ENCODE results near the gene CYP2J2. TPM values are rescaled to one million over a fixed set of nuclear protein-coding genes. Genes with fewer than 3 reads are reported as not detected.
A peak's percentile ranks its signal among the peaks of the same experiment; 100 is the strongest.
"Not testable (repeated sequence)": the region's sequence is repeated elsewhere in the genome, so short reads cannot be mapped to it uniquely, and the experiment has no call there.

The CYP2J2 gene
- total RNA-seq, 3 donors from 2014 or later = 0.16 to 12.8 (median 8.3) TPM

DNA sequence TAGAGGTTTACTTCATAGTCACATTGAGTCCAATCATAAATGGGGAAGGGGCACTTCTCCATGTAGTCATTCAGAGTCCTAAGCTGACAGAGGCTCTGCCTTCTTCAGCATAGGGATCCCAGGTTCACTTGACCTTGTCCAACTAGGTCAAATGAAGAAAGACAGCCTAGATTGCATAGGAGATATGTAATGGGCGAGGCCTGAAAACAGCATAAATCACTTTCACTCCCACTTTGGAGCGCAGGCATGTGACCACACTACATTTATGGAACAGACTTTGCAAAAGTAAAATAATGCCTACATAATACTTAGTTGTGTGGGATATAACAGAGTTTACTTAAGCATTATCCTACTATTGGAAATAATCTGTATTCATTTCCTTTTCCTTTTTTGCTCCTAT is 60.1 kb downstream of the CYP2J2 start:
- Histone ChIP-seq H3K27me3 (no peaks in the 10 kb centered on the region), H3K36me3 (no peaks in the 10 kb centered on the region), H3K9me3 (no peaks in the 10 kb centered on the region), H3K4me3 (no peak overlapping the region), H3K27ac (no peak overlapping the region), H3K4me1 (no peaks in the 10 kb centered on the region)
- TF ChIP-seq, protein P1, sequence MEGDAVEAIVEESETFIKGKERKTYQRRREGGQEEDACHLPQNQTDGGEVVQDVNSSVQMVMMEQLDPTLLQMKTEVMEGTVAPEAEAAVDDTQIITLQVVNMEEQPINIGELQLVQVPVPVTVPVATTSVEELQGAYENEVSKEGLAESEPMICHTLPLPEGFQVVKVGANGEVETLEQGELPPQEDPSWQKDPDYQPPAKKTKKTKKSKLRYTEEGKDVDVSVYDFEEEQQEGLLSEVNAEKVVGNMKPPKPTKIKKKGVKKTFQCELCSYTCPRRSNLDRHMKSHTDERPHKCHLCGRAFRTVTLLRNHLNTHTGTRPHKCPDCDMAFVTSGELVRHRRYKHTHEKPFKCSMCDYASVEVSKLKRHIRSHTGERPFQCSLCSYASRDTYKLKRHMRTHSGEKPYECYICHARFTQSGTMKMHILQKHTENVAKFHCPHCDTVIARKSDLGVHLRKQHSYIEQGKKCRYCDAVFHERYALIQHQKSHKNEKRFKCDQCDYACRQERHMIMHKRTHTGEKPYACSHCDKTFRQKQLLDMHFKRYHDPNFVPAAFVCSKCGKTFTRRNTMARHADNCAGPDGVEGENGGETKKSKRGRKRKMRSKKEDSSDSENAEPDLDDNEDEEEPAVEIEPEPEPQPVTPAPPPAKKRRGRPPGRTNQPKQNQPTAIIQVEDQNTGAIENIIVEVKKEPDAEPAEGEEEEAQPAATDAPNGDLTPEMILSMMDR (IDR thresholded peaks at IDR 0.05) = no peak
- TF ChIP-seq POLR2AphosphoS5 (IDR thresholded peaks at IDR 0.05) (no peak), POLR2A (IDR thresholded peaks at IDR 0.05) (no peak)
- intact Hi-C loops (cut with DNase I; ENCODE audit: low total_unique reads) = no loop called here
- no peak for DNase-seq (ENCODE audit: low spot score in 2 of 2)

DNA sequence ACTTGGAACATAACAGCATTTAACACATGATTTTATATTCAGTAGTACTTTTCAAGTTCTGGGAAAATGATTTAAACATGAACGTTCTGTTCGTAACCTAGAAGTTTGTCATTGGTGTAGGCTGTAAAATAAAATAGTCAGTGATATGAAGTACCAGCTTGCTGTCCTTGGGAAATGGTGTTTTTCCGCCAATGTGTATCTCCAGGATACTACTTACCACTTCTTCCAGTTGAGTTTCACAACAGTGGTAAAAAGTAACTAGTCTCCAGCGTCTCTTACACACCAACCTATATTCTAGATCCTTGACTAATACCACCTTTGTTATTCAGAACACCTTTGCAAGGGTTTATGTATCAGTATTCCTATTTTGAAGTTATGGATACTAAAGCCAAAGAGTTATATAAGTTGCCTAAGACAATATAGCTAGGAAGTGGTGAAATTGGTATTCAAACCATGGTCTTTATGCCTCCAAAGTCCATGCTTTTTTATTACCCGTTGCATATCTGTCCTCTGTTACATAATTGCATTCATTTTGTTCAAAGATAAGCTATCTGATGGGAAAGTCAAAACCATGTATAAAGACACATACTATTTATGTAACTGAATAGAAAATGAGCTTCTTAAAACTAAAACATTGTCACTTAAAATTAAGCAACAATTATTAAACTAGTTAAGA is 68.8 kb downstream of the CYP2J2 start:
- no peaks in the 10 kb centered on the region for H3K27me3 ChIP-seq
- H3K4me1 ChIP-seq = no peaks in the 10 kb centered on the region
- peak overlapping the region; percentile 3 to 50 for H3K27ac ChIP-seq
- H3K4me3 ChIP-seq = no peak overlapping the region
- DNase-seq (ENCODE audit: low spot score in 2 of 2) = no peak
- intact Hi-C loops (cut with DNase I; ENCODE audit: low total_unique reads) = no loop called here
- no peaks in the 10 kb centered on the region for H3K9me3 ChIP-seq
- TF ChIP-seq POLR2AphosphoS5 (IDR thresholded peaks at IDR 0.05) = no peak
- no peak for TF ChIP-seq POLR2A (IDR thresholded peaks at IDR 0.05)
- TF ChIP-seq, protein P1 (IDR thresholded peaks at IDR 0.05) = no peak
- H3K36me3 ChIP-seq = no peaks in the 10 kb centered on the region

DNA sequence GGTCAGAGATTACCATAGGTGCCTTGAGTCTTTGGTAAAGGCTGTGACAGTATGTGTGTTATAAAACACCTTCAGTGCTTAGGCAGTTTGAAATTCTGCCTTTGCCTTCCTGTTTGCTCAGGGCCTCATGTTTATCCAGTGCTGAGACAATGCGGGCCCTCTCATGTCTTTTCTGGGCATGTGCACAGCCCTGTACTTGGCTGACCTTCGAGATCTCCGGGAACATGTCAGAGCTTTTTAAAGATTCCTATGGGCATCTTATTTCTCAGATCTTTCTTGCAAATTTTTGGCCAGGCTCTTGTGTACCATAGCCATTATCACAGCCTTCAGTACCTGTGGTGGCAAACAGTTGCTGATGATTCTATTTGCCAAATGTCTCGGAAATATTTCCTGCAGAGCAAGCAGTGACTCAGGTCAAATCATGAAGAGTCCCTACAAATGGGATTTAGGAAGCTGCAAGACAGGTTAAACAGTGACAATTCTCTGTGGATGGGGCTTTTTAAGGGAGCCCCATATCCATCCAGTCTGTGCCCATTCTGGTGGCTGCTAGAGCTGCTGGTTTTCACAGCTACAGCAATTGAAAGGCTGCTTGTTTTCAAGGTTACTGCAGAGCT is 69.7 kb downstream of the CYP2J2 start:
- H3K4me3 ChIP-seq = no peak overlapping the region
- H3K27ac ChIP-seq = peak overlapping the region; percentile 3 to 50

DNA sequence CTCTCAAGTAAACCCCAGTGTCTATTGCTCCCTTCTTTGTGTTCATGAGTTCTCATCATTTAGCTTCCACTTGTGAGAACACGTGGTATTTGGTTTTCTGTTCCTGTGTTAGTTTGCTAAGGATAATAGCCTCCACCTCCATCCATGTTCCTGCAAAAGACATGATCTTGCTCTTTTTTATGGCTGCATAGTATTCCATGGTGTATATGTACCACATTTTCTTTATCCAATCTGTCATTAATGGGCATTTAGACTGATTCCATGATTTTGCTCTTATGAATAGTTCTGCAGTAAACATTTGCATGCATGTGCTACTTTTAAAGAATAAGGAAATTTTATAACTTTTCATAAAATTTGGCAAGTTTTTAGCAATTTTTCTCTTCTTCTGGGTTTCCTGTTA is 71.3 kb downstream of the CYP2J2 start:
- H3K27ac ChIP-seq; intact Hi-C loops (cut with DNase I; ENCODE audit: low total_unique reads); H3K27me3 ChIP-seq; DNase-seq (ENCODE audit: low spot score in 2 of 2); H3K9me3 ChIP-seq; H3K4me3 ChIP-seq; H3K4me1 ChIP-seq; H3K36me3 ChIP-seq: not testable (repeated sequence)

More for the DNA sequence above, 69.7 kb downstream of the CYP2J2 start:
- Histone ChIP-seq H3K4me1 (no peaks in the 10 kb centered on the region), H3K27me3 (no peaks in the 10 kb centered on the region), H3K36me3 (no peaks in the 10 kb centered on the region), H3K9me3 (no peaks in the 10 kb centered on the region)
- TF ChIP-seq POLR2AphosphoS5 (IDR thresholded peaks at IDR 0.05) = no peak
- no peak for TF ChIP-seq POLR2A (IDR thresholded peaks at IDR 0.05)
- TF ChIP-seq, protein P1 (IDR thresholded peaks at IDR 0.05) = no peak
- no peak for DNase-seq (ENCODE audit: low spot score in 2 of 2)
- intact Hi-C loops (cut with DNase I; ENCODE audit: low total_unique reads) = no loop called here

DNA sequence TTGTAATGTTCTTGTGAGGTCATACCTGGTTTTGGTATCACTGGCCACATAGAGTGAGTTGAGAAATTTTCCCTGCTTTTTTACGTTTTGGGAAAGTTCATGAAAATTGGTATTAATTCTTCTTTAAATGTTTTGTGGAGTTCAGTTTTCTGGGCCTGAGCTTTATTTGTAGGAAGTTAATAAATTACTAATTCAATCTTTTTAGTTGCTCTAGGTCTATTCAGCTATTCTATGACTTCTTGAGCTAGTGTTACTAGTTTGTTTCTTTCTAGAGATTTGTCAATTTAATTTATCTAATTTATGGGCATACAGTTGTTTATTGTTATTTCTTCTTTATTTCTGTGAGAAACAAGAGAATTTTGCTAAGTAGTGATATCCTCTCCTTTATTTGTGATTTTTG is 74.5 kb downstream of the CYP2J2 start:
- Histone ChIP-seq H3K4me3 (no peak overlapping the region), H3K27me3 (no peaks in the 10 kb centered on the region), H3K36me3 (no peaks in the 10 kb centered on the region), H3K27ac (no peak overlapping the region), H3K9me3 (no peaks in the 10 kb centered on the region), H3K4me1 (no peaks in the 10 kb centered on the region)
- intact Hi-C loops (cut with DNase I; ENCODE audit: low total_unique reads) = no loop called here
- DNase-seq (ENCODE audit: low spot score in 2 of 2) = no peak
- no peak for TF ChIP-seq POLR2AphosphoS5 (IDR thresholded peaks at IDR 0.05)
- TF ChIP-seq, protein P1 (IDR thresholded peaks at IDR 0.05) = no peak
- TF ChIP-seq POLR2A (IDR thresholded peaks at IDR 0.05) = no peak
